Subcutaneous abdominal adipose tissue (tissue), 5 donors: ENCODE results near the gene MICU1.
"Not testable (repeated sequence)": the region's sequence is repeated elsewhere in the genome, so short reads cannot be mapped to it uniquely, and the experiment has no call there.

Experiments
- H3K27ac ChIP-seq: one replicate; pipeline ENCODE4 v1.7.0; 2013; ENCODE audit warnings: low read depth, mild to moderate bottlenecking, inconsistent platforms, low read length, moderate library complexity
- H3K27me3 ChIP-seq, 5 donors: one replicate each; pipeline ENCODE4 v1.7.0; 2013; ENCODE audit warnings: low read length in 5 of 5, inconsistent platforms in 1 of 5; ENCODE audit not compliant: control insufficient read depth in 5 of 5, insufficient read depth in 4 of 5
- H3K36me3 ChIP-seq, 5 donors: one replicate each; pipeline ENCODE4 v1.7.0; 2013; ENCODE audit warnings: low read length in 5 of 5; ENCODE audit not compliant: control insufficient read depth in 5 of 5, insufficient read depth in 5 of 5
- H3K4me1 ChIP-seq, 5 donors: one replicate each; pipeline ENCODE4 v1.7.0; 2013; ENCODE audit warnings: low read length in 5 of 5, mild to moderate bottlenecking in 3 of 5, moderate library complexity in 1 of 5; ENCODE audit not compliant: control insufficient read depth in 5 of 5, insufficient read depth in 5 of 5
- H3K4me3 ChIP-seq, 5 donors: one replicate each; pipeline ENCODE4 v1.7.0; 2013; ENCODE audit warnings: low read length in 5 of 5, low read depth in 1 of 5
- H3K9ac ChIP-seq, 5 donors: one replicate each; pipeline ENCODE4 v1.7.0; 2013; ENCODE audit warnings: low read length in 5 of 5, mild to moderate bottlenecking in 4 of 5, moderate library complexity in 3 of 5
- H3K9me3 ChIP-seq, 5 donors: one replicate each; pipeline ENCODE4 v1.7.0; 2013; ENCODE audit warnings: low read length in 5 of 5; ENCODE audit not compliant: control insufficient read depth in 5 of 5
- donor health status: healthy.
- donor health status: healthy.
- donor health status: healthy.
- donor health status: healthy.
- donor health status: healthy.

MICU1 gene

DNA sequence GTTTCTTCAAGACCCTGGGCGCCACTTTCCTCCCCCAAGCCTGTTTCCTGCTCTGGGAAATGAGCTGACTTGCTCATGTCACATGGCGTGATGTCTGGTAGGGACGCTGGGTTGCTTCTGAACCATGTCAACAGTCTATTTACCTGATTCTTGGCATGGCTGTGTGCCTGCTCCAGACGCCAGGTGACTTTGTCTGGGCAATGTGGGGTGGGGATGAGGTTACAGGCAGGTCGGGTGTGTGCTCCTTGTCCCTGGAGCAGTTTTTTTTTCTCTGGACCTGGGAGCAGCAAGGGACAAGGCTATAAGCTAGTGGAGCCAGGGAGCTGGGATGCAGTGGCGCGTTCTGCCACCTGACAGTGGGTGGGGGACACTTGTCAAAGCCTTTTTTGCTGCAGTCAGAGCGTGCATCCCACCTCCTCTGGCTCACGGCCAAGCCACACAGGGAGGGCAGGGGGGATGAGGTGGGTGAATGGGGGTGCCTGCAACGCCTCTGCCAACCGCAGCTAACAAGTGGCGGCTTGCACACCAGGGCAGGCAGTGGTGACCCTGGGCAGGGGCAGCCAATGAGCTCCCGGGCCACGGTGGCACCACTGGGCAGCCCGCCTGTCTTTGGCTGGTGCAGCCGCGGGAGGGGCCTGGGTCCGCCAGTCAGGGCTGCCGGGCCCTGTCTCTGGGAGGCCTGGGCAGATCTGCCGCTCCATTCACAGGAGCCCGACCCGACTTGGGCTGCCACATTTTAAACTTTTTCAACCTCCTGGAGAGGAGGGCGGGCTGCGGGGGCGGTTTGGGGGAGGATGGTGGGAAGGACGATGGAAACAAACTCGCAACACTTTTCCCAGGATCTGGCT, 294.1 kb downstream of the MICU1 start:
- Histone ChIP-seq H3K27me3 (no peaks in the 10 kb centered on the region), H3K36me3 (peaks cover 0 to 19% (median 13%) of the 10 kb centered on the region in 5 donors), H3K4me1 (peaks cover 21 to 90% (median 83%) of the 10 kb centered on the region in 5 donors), H3K27ac (peak overlapping the region; percentile 77), H3K4me3 (peak overlapping the region in 3 of 5 donors; percentile 22 to 48 (median 26)), H3K9me3 (no peaks in the 10 kb centered on the region), H3K9ac (peak overlapping the region in 1 of 5 donors; percentile 44)

DNA sequence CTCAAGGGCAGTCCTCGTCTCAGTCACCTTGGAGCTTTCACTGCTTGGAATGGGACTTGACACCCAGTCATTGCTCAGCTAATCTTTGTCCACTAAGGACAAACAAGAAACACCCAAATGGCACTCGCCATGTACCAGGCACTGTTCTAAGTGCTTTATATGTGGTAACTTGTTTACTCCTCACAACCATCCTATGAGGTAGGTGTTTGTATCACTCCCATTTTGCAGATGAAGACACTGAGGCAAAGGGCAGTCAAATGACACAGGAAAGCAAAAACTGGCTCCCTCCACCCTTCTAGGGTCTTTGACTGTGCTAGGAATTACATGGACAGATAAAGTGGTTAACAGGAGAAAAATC, 295.8 kb downstream of the MICU1 start:
- Histone ChIP-seq H3K4me1 (peaks cover 11 to 79% (median 72%) of the 10 kb centered on the region in 5 donors), H3K9ac (no peak overlapping the region), H3K36me3 (peaks cover 0 to 7% (median 5%) of the 10 kb centered on the region in 5 donors), H3K4me3 (no peak overlapping the region), H3K9me3 (no peaks in the 10 kb centered on the region), H3K27me3 (no peaks in the 10 kb centered on the region), H3K27ac (no peak overlapping the region)

- H3K27ac ChIP-seq, result no peak overlapping the region
- peak overlapping the region in 1 of 5 donors; percentile 35 for H3K9ac ChIP-seq
- peaks cover 11 to 79% (median 72%) of the 10 kb centered on the region in 5 donors for H3K4me1 ChIP-seq
- peaks cover 0 to 6% (median 3%) of the 10 kb centered on the region in 5 donors for H3K36me3 ChIP-seq
- no peak overlapping the region for H3K4me3 ChIP-seq
- H3K27me3 ChIP-seq, result no peaks in the 10 kb centered on the region
- H3K9me3 ChIP-seq, result no peaks in the 10 kb centered on the region
Observed at GRCh38 chr10:72329290-72330068, 296.4 kb downstream of the MICU1 start.

DNA sequence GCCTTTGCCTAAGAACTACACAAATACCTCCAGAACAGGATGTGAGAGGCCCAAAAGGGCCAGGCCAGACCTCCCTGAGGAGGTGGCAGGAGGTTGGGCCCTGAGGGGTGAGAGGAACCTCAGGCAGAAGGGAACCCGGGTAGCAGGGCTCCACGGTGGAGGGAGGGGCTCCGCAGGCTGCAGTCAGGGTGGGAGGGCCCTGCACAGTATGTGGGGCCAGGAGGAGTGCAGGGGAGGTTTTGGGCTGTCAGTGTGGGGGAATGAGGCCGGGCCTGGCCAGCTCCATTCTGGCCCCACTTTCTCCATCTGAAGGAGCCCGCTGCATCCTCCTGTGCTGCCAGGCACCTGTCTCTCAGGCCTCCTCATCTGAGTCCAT, 297.1 kb downstream of the MICU1 start:
- Histone ChIP-seq H3K9me3 (no peaks in the 10 kb centered on the region), H3K27me3 (no peaks in the 10 kb centered on the region), H3K36me3 (peaks cover 0 to 6% (median 3%) of the 10 kb centered on the region in 5 donors), H3K4me3 (no peak overlapping the region), H3K4me1 (peaks cover 9 to 78% (median 71%) of the 10 kb centered on the region in 5 donors), H3K27ac (no peak overlapping the region), H3K9ac (peak overlapping the region in 1 of 5 donors; percentile 35)

DNA sequence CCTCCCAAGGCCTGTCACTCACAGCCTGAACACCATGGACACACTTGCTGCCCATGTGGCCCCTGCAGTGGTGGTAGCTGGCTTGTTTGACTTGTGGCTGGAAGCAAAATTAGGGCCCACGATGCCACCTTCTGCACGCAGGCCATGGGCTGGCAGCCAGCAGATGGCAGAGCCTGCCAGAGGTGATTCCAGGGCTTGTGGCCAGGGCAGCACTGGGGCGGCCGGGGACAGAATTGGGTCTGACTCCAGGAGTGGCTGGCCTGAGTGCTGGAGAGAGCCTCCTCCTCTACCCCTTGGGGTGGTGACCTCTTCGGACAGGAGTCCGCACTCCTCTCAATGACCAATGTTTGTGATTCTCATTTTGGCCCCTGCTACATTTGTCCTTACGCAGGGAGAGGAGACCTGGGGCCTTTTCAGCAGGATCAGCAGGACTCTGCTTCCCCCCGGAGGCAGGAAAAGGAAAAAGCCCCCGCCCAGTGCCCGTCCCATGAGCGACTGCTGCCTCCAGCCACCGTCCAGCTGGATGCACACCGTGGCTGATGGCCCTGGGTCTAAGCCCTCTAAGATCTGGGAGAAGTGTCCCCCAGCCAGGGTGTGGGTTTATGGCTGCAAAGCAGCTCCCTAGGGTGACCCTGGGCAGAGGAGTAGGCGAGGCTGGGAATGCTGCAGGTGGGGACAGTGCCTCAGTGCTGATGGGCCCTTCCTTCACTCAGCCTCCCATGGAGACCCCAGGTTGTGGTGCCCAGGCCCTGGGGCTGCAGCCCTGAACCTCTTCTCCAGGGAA, 297.6 kb downstream of the MICU1 start:
- Histone ChIP-seq H3K9me3 (no peaks in the 10 kb centered on the region), H3K9ac (no peak overlapping the region)

DNA sequence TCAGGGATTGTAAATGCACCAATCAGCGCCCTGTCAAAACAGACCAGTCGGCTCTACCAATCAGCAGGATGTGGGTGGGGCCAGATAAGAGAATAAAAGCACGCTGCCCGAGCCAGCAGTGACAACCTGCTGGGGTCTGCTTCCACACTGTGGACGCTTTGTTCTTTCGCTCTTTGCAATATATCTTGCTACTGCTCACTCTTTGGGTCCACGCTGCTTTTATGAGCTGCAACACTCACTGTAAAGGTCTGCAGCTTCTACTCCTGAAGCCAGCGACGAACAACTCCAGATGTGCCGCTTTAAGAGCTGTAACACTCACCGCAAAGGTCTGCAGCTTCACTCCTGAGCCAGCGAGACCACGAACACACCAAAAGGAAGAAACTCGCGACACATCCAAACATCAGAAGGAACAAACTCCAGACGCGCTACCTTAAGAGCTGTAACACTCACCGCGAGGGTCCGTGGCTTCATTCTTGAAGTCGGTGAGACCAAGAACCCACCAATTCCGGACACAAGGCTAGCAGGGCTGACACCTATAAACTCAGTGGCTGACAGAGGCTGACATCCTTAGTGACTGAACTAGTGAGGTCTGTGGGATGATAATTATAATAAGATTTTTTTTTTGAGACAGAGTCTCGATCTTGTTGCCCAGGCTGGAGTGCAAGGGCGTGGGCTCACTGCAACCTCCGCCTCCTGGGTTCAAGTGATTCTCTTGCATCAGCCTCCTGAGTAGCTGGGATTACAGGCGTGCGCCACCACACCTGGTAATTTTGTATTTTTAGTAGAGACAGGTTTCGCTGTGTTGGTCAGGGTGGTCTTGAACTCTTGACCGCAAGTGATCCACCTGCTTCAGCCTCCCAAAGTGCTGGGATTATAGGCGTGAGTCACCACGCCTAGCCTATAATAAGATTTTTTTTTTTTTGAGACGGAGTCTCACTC, 298.9 kb downstream of the MICU1 start:
- peaks cover 5 to 71% (median 63%) of the 10 kb centered on the region in 5 donors for H3K4me1 ChIP-seq
- H3K27me3 ChIP-seq, H3K36me3 ChIP-seq, H3K9ac ChIP-seq, H3K4me3 ChIP-seq, H3K9me3 ChIP-seq, H3K27ac ChIP-seq: not testable (repeated sequence)

More for the DNA sequence above, 297.6 kb downstream of the MICU1 start:
- Histone ChIP-seq H3K4me1 (peaks cover 6 to 78% (median 71%) of the 10 kb centered on the region in 5 donors), H3K36me3 (peaks cover 0 to 2% (median 0%) of the 10 kb centered on the region in 5 donors), H3K27ac (peak overlapping the region; percentile 50), H3K27me3 (no peaks in the 10 kb centered on the region), H3K4me3 (no peak overlapping the region)

- not testable (repeated sequence) for H3K9me3 ChIP-seq, H3K27me3 ChIP-seq, H3K36me3 ChIP-seq
- H3K27ac ChIP-seq, result peak overlapping the region; percentile 82
- peak overlapping the region in 3 of 5 donors; percentile 8 to 25 (median 23) for H3K9ac ChIP-seq
- peaks cover 6 to 71% (median 62%) of the 10 kb centered on the region in 5 donors for H3K4me1 ChIP-seq
- H3K4me3 ChIP-seq, result peak overlapping the region in 2 of 5 donors; percentile 12 to 35
Observed at GRCh38 chr10:72325243-72326175, 300.4 kb downstream of the MICU1 start.

- Histone ChIP-seq H3K9ac (no peak overlapping the region), H3K4me1 (peaks cover 10 to 67% (median 57%) of the 10 kb centered on the region in 5 donors), H3K27me3 (no peaks in the 10 kb centered on the region), H3K9me3 (no peaks in the 10 kb centered on the region), H3K4me3 (no peak overlapping the region), H3K36me3 (no peaks in the 10 kb centered on the region), H3K27ac (no peak overlapping the region)
Observed at GRCh38 chr10:72323771-72324191, 302.1 kb downstream of the MICU1 start.
